Measurements from ENCODE around the gene SMARCA4. TPM values are rescaled to one million over a fixed set of nuclear protein-coding genes. Genes with fewer than 3 reads are reported as not detected.
A peak's percentile ranks its signal among the peaks of the same experiment; 100 is the strongest.
"Not testable (repeated sequence)": the region's sequence is repeated elsewhere in the genome, so short reads cannot be mapped to it uniquely, and the experiment has no call there.

Gene SMARCA4
- total and polyA plus RNA-seq, 11 donors, result 34.1 to 70.9 (median 48.6) TPM

DNA sequence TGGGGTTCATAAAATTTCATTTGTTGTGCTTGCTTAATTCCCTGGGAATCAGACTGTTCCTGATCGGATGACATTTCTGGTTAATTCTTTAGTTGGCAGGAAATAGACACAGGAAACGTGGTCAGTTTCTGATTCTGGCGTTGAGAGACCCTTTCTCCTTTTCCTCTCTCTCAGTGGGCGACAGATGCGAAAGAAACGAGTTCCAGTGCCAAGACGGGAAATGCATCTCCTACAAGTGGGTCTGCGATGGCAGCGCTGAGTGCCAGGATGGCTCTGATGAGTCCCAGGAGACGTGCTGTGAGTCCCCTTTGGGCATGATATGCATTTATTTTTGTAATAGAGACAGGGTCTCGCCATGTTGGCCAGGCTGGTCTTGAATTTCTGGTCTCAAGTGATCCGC, 139.2 kb downstream of the SMARCA4 start:
- WGBS, 4 donors, result 55 to 73% (median 64%) methylated on average over 12 of the region's 12 CpGs
- peaks cover 0 to 8% (median 0%) of the 10 kb centered on the region in 12 donors for H3K9me3 ChIP-seq
- peaks cover 0 to 59% (median 46%) of the 10 kb centered on the region in 9 donors for H3K36me3 ChIP-seq
- no peak for ATAC-seq
- peaks cover 0 to 32% (median 20%) of the 10 kb centered on the region in 12 donors for H3K4me1 ChIP-seq
- peak overlapping the region in 3 of 12 donors; percentile 0 to 11 (median 1) for H3K27ac ChIP-seq
- intact Hi-C loops (cut with DNase I), result no loop called here
- DNase-seq, result no peak
- TF ChIP-seq, protein P1, sequence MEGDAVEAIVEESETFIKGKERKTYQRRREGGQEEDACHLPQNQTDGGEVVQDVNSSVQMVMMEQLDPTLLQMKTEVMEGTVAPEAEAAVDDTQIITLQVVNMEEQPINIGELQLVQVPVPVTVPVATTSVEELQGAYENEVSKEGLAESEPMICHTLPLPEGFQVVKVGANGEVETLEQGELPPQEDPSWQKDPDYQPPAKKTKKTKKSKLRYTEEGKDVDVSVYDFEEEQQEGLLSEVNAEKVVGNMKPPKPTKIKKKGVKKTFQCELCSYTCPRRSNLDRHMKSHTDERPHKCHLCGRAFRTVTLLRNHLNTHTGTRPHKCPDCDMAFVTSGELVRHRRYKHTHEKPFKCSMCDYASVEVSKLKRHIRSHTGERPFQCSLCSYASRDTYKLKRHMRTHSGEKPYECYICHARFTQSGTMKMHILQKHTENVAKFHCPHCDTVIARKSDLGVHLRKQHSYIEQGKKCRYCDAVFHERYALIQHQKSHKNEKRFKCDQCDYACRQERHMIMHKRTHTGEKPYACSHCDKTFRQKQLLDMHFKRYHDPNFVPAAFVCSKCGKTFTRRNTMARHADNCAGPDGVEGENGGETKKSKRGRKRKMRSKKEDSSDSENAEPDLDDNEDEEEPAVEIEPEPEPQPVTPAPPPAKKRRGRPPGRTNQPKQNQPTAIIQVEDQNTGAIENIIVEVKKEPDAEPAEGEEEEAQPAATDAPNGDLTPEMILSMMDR (IDR thresholded peaks at IDR 0.05), result no peak
- TF ChIP-seq POLR2A (IDR thresholded peaks at IDR 0.05), result no peak
- H3K4me3 ChIP-seq, result no peak overlapping the region
- H3K27me3 ChIP-seq, result no peaks in the 10 kb centered on the region

DNA sequence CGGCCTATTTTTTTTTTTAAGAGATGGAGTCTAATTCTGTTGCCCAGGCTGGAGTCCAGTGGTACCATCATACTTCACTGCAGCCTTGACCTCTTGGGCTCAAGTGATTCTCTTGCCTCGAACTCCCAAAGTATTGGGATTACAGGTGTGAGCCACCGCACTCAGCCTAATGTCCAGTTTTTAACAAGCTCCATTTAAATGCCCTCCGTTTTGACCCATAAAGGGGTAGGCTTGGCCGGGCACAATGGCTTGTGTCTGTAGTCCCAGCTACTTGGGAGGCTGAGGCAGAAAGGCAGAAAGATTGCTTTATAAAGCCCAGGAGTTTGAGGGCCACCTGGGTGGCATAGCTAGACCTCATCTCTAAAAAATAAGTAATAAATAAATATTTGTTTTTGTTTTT, 140.2 kb downstream of the SMARCA4 start:
- no peak overlapping the region for H3K27ac ChIP-seq
- ATAC-seq, result no peak
- WGBS, 4 donors, result 96 to 97% (median 96%) methylated on average over 5 of the region's 5 CpGs
- H3K27me3 ChIP-seq, result no peaks in the 10 kb centered on the region
- TF ChIP-seq, protein P1 (IDR thresholded peaks at IDR 0.05), result no peak
- intact Hi-C loops (cut with DNase I), result no loop called here
- no peak overlapping the region for H3K4me3 ChIP-seq
- DNase-seq, result no peak
- peaks cover 0 to 8% (median 0%) of the 10 kb centered on the region in 12 donors for H3K9me3 ChIP-seq
- peaks cover 0 to 22% (median 12%) of the 10 kb centered on the region in 12 donors for H3K4me1 ChIP-seq
- peaks cover 0 to 67% (median 56%) of the 10 kb centered on the region in 9 donors for H3K36me3 ChIP-seq

DNA sequence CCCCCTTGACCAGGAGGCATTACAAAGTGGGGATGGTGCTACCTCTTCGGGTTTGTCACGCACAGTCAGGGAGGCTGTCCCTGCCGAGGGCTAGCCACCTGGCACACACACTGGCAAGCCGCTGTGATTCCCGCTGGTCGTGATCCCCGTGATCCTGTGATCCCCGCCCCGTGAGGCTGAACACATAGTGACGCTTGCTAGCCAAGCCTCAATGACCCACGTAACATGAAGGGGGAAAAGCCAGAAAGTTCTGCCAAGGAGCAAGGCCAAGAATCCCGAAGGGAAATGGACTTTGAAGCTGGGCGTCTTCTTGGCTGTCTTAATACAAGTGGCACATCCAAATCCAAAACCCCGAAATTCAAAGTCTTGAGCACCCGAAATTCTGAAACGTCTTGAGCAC, 142.1 kb downstream of the SMARCA4 start:
- intact Hi-C loops (cut with DNase I), result no loop called here
- 76 to 93% (median 85%) methylated on average over 16 of the region's 16 CpGs for WGBS, 4 donors
- Histone ChIP-seq H3K36me3 (peaks cover 0 to 86% (median 75%) of the 10 kb centered on the region in 9 donors), H3K4me3 (no peak overlapping the region), H3K27ac (no peak overlapping the region), H3K27me3 (no peaks in the 10 kb centered on the region), H3K4me1 (peaks cover 0 to 10% (median 6%) of the 10 kb centered on the region in 12 donors), H3K9me3 (peaks cover 0 to 8% (median 0%) of the 10 kb centered on the region in 12 donors)
- ATAC-seq (peak in 1 of 4 donors; percentile 39), DNase-seq (no peak)
- TF ChIP-seq, protein P1 (IDR thresholded peaks at IDR 0.05), result no peak
- no peak for TF ChIP-seq POLR2A (IDR thresholded peaks at IDR 0.05)

DNA sequence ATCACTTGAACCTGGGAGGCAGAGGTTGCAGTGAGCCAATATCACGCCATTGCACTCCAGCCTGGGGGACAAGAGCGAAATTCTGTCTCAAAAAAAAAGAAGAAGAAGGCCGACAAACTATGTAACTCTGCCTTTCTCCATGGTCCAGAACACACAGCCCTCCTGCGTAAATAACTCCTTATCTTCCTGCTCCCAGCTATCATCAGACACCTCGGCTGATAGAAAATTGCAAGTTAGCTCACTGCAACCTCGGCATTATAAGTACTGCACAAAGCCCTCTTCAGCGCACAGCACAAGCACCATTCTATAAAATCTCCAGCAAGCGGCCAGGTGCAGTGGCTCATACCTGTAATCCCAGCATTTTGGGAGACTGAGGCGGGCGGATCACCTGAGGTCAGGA, 142.8 kb downstream of the SMARCA4 start:
- Histone ChIP-seq H3K4me1 (peaks cover 0 to 10% (median 6%) of the 10 kb centered on the region in 12 donors), H3K36me3 (peaks cover 2 to 87% (median 82%) of the 10 kb centered on the region in 9 donors)
- DNase-seq; H3K4me3 ChIP-seq; ATAC-seq; H3K27me3 ChIP-seq; H3K9me3 ChIP-seq; H3K27ac ChIP-seq; intact Hi-C loops (cut with DNase I): not testable (repeated sequence)
- 80 to 88% (median 83%) methylated on average over 10 of the region's 10 CpGs for WGBS, 4 donors
